AG09319 (cell line): ENCODE measurements around the gene ECHDC1.

Experiments
- DNase-seq: peaks from one replicate; pipeline ENCODE4 v3.0.0-alpha.2; 2010; ENCODE audit warnings: low read depth; ENCODE audit errors: extremely low read depth
- CTCF ChIP-seq: IDR thresholded peaks from 2 replicates; pipeline ENCODE4 v1.5.1; 2011; ENCODE audit warnings: low read depth, mild to moderate bottlenecking, inconsistent platforms, low read length, moderate library complexity

Gene ECHDC1

GRCh38 chr6:127382413-127382812 is 39.0 kb upstream of the ECHDC1 start:
- no peak for TF ChIP-seq CTCF
- DNase-seq = no peak

GRCh38 chr6:127381384-127381783 is 38.0 kb upstream of the ECHDC1 start:
- no peak for TF ChIP-seq CTCF
- no peak for DNase-seq

DNA sequence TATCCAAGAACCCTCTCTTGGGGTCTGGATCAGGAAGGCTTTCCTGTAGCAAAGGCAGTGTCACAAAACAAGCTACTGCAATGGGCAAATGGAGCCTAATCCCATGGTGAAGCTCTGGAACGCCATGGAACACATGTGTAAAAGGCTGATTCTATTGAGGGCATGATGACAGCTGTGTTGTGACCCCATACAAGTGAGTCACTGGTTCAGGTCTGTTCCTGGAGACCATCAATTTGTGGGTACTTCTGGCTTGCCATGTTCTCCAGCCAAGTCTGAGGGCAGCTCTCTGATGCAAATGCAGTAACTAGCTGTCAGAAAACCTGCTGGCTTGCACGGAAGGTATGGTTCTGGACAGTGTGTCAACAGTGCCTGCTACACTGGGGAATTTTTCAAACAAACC is 33.3 kb upstream of the ECHDC1 start:
- DNase-seq = no peak
- TF ChIP-seq CTCF = no peak

DNA sequence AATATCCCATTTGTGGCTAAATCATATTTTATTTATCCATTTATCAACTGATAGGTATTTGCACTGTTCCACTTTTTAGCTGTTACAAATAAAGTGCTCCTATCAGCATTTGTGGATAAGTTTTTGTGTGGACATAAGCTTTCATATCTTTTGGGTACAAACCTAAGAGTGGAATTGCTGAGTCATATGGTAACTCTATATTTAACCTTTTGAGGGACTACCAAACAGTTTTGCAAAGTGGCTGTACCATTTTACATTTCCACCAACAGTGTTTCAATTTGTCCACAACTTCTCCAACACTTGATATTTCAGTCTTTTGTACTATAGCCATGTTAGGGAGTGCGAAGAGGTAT is 23.6 kb upstream of the ECHDC1 start:
- no peak for DNase-seq

DNA sequence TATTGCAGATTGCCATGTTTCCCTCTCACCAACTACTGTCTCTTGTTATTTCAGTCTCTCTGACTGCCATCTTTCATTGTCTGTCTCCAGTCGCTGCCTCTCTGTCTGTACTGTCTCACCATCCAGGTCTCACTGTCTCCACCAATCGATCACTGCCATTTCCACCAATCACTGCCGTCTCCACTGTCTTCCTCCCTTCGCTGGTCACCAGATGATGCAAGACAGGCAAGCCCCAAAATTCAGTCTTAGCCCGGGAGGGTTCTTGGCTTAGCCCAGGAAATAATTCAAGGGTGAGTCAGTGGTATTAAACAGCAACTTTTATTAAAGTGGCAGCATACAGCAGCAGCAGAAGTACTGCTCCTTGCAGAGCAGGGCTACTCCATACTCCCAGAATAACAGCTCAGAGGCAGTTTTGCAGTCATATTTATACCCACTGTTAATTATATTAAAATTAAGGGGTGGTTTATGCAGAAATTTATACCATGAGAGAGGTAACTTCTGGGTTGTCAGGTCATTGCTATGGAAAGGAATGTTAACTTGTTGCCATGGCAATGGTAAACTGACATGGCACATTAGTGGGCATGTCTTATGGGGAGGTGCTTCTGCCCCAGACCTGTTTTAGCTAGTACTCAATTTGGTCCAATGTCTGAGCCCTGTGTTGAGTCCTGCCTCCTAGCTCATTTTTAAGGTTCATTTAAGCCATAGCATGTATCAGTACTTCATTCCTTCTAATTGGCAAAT is 23.0 kb upstream of the ECHDC1 start:
- no peak for TF ChIP-seq CTCF
- DNase-seq = peak; percentile 84

More for the DNA sequence above, 23.6 kb upstream of the ECHDC1 start:
- TF ChIP-seq CTCF = no peak

DNA sequence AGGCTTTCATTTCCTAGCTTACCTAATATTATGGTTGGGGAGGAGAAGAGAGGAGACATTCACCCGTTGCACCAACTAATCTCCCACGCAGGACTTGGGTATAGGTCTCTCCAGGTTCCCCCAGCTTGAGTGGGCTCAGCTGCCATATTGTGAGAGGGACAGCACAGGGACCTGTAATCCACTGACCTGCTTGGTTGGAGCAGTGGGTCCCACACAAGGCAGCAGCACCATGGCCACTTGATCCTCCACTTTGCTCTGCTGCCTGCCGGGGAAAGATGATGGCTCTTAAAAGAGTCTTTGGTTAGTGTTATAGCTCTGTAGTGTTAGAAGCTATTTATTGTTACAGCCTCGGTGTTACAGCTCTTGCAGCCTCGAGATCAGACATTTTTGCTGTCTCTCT is 22.5 kb upstream of the ECHDC1 start:
- TF ChIP-seq CTCF = no peak
- no peak for DNase-seq

GRCh38 chr6:127352524-127352923 is 9.1 kb upstream of the ECHDC1 start:
- TF ChIP-seq CTCF = no peak
- DNase-seq = no peak
